ENCODE data around the gene CEP120.
"Not testable (repeated sequence)": the region's sequence is repeated elsewhere in the genome, so short reads cannot be mapped to it uniquely, and the experiment has no call there.

CEP120 gene

GRCh38 chr5:123364441-123365155, 58.6 kb downstream of the CEP120 start:
- Histone ChIP-seq H3K36me3 (ENCODE audit: control insufficient read depth, insufficient read depth, low read length) (no peaks in the 10 kb centered on the region), H3K9ac (ENCODE audit: low read length) (no peak overlapping the region), H3K4me3 (ENCODE audit: low read length) (no peak overlapping the region), H3K27me3 (ENCODE audit: control insufficient read depth, insufficient read depth, low read length) (no peaks in the 10 kb centered on the region), H3K4me1 (ENCODE audit: control insufficient read depth, insufficient read depth, low read length) (peaks cover 21% of the 10 kb centered on the region), H3K27ac (ENCODE audit: low read depth, low read length) (peak overlapping the region; percentile 32)

DNA sequence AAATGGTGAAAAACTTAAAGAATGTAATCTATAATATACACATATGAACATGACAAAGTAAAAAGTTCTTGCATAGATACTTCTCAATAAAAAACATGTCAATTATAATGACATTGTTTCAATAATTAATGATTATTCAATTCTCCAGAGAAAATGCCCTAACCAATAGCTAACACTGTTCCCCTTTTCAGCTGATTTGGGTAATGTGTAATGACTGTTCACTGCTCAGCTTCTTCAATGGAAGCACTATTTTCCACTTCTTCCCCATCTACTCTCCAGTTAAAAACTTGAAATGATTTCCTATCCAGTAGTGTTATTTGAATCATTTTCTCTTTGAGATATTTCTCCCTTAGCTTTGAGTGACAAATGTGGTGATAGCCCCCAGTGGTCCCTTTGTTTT, 62.3 kb downstream of the CEP120 start:
- Histone ChIP-seq H3K4me1 (ENCODE audit: control insufficient read depth, insufficient read depth, low read length) (peaks cover 21% of the 10 kb centered on the region), H3K36me3 (ENCODE audit: control insufficient read depth, insufficient read depth, low read length) (no peaks in the 10 kb centered on the region), H3K9ac (ENCODE audit: low read length) (no peak overlapping the region), H3K4me3 (ENCODE audit: low read length) (no peak overlapping the region), H3K27ac (ENCODE audit: low read depth, low read length) (no peak overlapping the region), H3K27me3 (ENCODE audit: control insufficient read depth, insufficient read depth, low read length) (no peaks in the 10 kb centered on the region)

DNA sequence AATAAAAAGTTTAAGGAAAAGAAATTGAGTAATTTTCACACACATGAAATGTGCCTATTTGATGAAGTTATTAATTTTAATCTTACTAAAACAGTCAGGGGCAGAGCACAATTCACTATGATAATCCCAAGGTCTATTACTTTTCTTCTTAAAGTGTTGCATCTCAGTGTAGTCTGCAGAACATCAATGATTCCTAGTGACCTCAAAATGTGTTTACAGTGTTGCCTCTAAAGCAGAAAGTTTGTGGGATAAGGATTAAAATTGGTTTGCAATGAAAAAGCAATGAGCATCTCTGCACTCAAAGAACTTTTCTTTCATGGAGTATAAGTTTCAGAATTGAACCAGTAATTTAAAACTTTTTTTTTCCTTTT, 63.0 kb downstream of the CEP120 start:
- Histone ChIP-seq H3K9ac (ENCODE audit: low read length) (no peak overlapping the region), H3K4me1 (ENCODE audit: control insufficient read depth, insufficient read depth, low read length) (peaks cover 16% of the 10 kb centered on the region), H3K27me3 (ENCODE audit: control insufficient read depth, insufficient read depth, low read length) (no peaks in the 10 kb centered on the region), H3K4me3 (ENCODE audit: low read length) (no peak overlapping the region), H3K27ac (ENCODE audit: low read depth, low read length) (no peak overlapping the region), H3K36me3 (ENCODE audit: control insufficient read depth, insufficient read depth, low read length) (no peaks in the 10 kb centered on the region)

GRCh38 chr5:123359454-123360200, 63.6 kb downstream of the CEP120 start:
- H3K4me1 ChIP-seq (ENCODE audit: control insufficient read depth, insufficient read depth, low read length) = peaks cover 16% of the 10 kb centered on the region
- H3K4me3 ChIP-seq (ENCODE audit: low read length) = no peak overlapping the region
- no peaks in the 10 kb centered on the region for H3K27me3 ChIP-seq (ENCODE audit: control insufficient read depth, insufficient read depth, low read length)
- H3K9ac ChIP-seq (ENCODE audit: low read length) = no peak overlapping the region
- H3K36me3 ChIP-seq (ENCODE audit: control insufficient read depth, insufficient read depth, low read length) = no peaks in the 10 kb centered on the region
- H3K27ac ChIP-seq (ENCODE audit: low read depth, low read length) = no peak overlapping the region

GRCh38 chr5:123358751-123359150, 64.5 kb downstream of the CEP120 start:
- peaks cover 14% of the 10 kb centered on the region for H3K4me1 ChIP-seq (ENCODE audit: control insufficient read depth, insufficient read depth, low read length)
- H3K27me3 ChIP-seq (ENCODE audit: control insufficient read depth, insufficient read depth, low read length) = no peaks in the 10 kb centered on the region
- no peaks in the 10 kb centered on the region for H3K36me3 ChIP-seq (ENCODE audit: control insufficient read depth, insufficient read depth, low read length)
- no peak overlapping the region for H3K9ac ChIP-seq (ENCODE audit: low read length)
- H3K4me3 ChIP-seq (ENCODE audit: low read length) = no peak overlapping the region
- no peak overlapping the region for H3K27ac ChIP-seq (ENCODE audit: low read depth, low read length)

DNA sequence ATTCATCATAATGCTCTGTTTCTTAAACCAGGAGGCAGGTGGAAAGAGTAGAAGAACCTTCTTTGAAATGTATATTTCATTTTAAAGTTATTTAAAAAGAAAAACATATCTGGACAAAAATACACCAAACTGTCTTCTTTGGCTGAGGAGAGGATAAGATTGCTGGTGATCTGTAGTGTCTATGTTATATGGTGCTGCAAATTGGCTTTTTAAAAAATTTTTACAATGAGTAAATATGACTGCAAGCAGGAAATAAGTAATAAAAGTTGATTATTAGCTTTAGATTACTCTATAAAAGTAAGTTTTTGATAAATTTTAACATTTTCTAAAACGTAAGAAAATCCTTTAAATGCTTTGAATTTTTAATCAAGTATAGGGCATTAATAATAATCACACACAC, 64.9 kb downstream of the CEP120 start:
- Histone ChIP-seq H3K27ac (ENCODE audit: low read depth, low read length) (no peak overlapping the region), H3K4me3 (ENCODE audit: low read length) (no peak overlapping the region), H3K27me3 (ENCODE audit: control insufficient read depth, insufficient read depth, low read length) (no peaks in the 10 kb centered on the region), H3K4me1 (ENCODE audit: control insufficient read depth, insufficient read depth, low read length) (peaks cover 11% of the 10 kb centered on the region), H3K36me3 (ENCODE audit: control insufficient read depth, insufficient read depth, low read length) (no peaks in the 10 kb centered on the region), H3K9ac (ENCODE audit: low read length) (no peak overlapping the region)

DNA sequence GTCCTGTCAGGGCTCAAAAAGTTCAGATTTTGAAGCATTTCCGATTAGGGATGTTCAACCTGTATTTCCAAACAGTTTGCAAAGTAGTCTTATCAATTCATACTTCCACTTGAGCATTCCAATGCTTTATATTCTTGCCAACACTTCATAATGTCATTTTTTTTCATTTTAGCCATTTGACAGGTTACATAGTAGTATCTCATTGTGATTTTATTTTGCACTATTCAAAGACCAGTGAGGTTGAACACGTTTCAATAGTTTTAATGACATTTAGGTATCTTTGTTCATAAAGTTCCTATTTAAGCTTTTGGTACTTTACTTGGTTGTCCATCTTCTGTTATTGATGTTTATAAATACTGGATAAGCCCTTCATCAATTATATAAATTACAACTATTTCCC, 71.4 kb downstream of the CEP120 start:
- Histone ChIP-seq H3K4me3 (ENCODE audit: low read length) (no peak overlapping the region), H3K36me3 (ENCODE audit: control insufficient read depth, insufficient read depth, low read length) (no peaks in the 10 kb centered on the region), H3K27ac (ENCODE audit: low read depth, low read length) (no peak overlapping the region), H3K9ac (ENCODE audit: low read length) (no peak overlapping the region), H3K27me3 (ENCODE audit: control insufficient read depth, insufficient read depth, low read length) (no peaks in the 10 kb centered on the region), H3K4me1 (ENCODE audit: control insufficient read depth, insufficient read depth, low read length) (no peaks in the 10 kb centered on the region)

GRCh38 chr5:123351240-123351639, 72.0 kb downstream of the CEP120 start:
- Histone ChIP-seq H3K4me3 (ENCODE audit: low read length) (no peak overlapping the region), H3K36me3 (ENCODE audit: control insufficient read depth, insufficient read depth, low read length) (no peaks in the 10 kb centered on the region), H3K4me1 (ENCODE audit: control insufficient read depth, insufficient read depth, low read length) (no peaks in the 10 kb centered on the region), H3K9ac (ENCODE audit: low read length) (no peak overlapping the region), H3K27me3 (ENCODE audit: control insufficient read depth, insufficient read depth, low read length) (no peaks in the 10 kb centered on the region), H3K27ac (ENCODE audit: low read depth, low read length) (no peak overlapping the region)

DNA sequence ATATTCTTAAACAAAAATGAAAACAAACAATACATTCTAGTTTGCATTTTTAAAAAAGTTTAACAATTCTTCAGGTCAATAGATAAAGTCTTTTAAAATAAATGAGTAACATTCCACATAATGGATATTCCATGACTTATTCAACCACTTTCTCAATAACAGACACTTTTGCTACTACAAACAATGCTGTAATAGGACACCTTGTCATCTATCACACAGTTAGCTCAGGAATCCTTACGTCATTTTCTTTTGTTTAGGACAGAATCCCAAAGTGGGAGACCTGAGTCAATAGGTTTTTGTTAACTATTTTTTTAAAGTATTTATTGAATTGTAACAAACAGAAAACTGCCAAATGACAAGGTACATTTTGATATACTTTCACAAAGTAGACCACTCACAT, 72.5 kb downstream of the CEP120 start:
- Histone ChIP-seq H3K27ac (ENCODE audit: low read depth, low read length) (no peak overlapping the region), H3K4me3 (ENCODE audit: low read length) (no peak overlapping the region), H3K27me3 (ENCODE audit: control insufficient read depth, insufficient read depth, low read length) (no peaks in the 10 kb centered on the region), H3K36me3 (ENCODE audit: control insufficient read depth, insufficient read depth, low read length) (no peaks in the 10 kb centered on the region), H3K4me1 (ENCODE audit: control insufficient read depth, insufficient read depth, low read length) (no peaks in the 10 kb centered on the region), H3K9ac (ENCODE audit: low read length) (no peak overlapping the region)

GRCh38 chr5:123344816-123345426, 78.3 kb downstream of the CEP120 start:
- H3K36me3 ChIP-seq (ENCODE audit: control insufficient read depth, insufficient read depth, low read length) = no peaks in the 10 kb centered on the region
- no peak overlapping the region for H3K27ac ChIP-seq (ENCODE audit: low read depth, low read length)
- H3K4me1 ChIP-seq (ENCODE audit: control insufficient read depth, insufficient read depth, low read length) = no peaks in the 10 kb centered on the region
- H3K9ac ChIP-seq (ENCODE audit: low read length) = no peak overlapping the region
- no peak overlapping the region for H3K4me3 ChIP-seq (ENCODE audit: low read length)
- H3K27me3 ChIP-seq (ENCODE audit: control insufficient read depth, insufficient read depth, low read length) = no peaks in the 10 kb centered on the region

DNA sequence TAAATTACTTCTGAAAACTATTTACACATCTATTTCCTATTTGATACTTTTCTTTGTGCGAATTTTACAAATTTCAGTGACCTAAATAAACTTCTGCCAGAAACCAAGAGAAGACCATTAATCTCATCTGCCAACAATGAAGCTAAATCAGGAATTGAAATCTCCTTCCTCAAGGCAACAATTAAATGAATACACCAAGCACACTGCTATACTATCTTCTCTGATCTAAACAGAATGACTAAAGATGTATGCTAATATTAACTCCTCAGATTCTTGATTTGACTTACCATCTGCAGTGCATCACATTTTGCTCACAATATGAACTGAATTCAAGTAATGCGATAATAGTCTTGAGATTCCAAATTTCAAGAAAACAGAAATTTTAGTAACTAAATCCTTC, 82.3 kb downstream of the CEP120 start:
- H3K36me3 ChIP-seq (ENCODE audit: control insufficient read depth, insufficient read depth, low read length) = no peaks in the 10 kb centered on the region
- no peaks in the 10 kb centered on the region for H3K27me3 ChIP-seq (ENCODE audit: control insufficient read depth, insufficient read depth, low read length)
- no peaks in the 10 kb centered on the region for H3K4me1 ChIP-seq (ENCODE audit: control insufficient read depth, insufficient read depth, low read length)
- H3K27ac ChIP-seq (ENCODE audit: low read depth, low read length) = no peak overlapping the region
- H3K9ac ChIP-seq (ENCODE audit: low read length) = no peak overlapping the region
- H3K4me3 ChIP-seq (ENCODE audit: low read length) = no peak overlapping the region

DNA sequence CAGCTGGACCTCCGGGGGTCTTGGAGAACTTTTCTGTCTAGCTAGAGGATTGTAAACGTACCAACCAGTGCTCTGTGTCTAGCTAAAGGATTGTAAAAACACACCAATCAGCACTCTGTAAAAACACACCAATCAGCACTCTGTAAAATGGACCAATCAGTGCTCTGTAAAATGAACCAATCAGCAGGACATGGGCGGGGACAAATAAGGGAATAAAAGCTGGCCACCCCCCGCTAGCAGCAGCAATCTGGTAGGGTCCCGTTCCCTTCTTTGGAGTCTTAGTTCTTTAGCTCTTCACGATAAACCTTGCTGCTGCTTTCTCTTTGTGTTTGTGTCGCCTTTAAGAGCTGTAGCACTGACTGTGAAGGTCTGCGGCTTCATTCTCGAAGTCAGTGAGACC, 114.8 kb downstream of the CEP120 start:
- not testable (repeated sequence) for H3K4me3 ChIP-seq (ENCODE audit: low read length); H3K9ac ChIP-seq (ENCODE audit: low read length); H3K36me3 ChIP-seq (ENCODE audit: control insufficient read depth, insufficient read depth, low read length); H3K4me1 ChIP-seq (ENCODE audit: control insufficient read depth, insufficient read depth, low read length); H3K27ac ChIP-seq (ENCODE audit: low read depth, low read length); H3K27me3 ChIP-seq (ENCODE audit: control insufficient read depth, insufficient read depth, low read length)

- Histone ChIP-seq H3K27ac (ENCODE audit: low read depth, low read length) (no peak overlapping the region), H3K27me3 (ENCODE audit: control insufficient read depth, insufficient read depth, low read length) (no peaks in the 10 kb centered on the region), H3K4me3 (ENCODE audit: low read length) (no peak overlapping the region), H3K36me3 (ENCODE audit: control insufficient read depth, insufficient read depth, low read length) (no peaks in the 10 kb centered on the region), H3K9ac (ENCODE audit: low read length) (no peak overlapping the region), H3K4me1 (ENCODE audit: control insufficient read depth, insufficient read depth, low read length) (no peaks in the 10 kb centered on the region)
Observed at GRCh38 chr5:123305751-123306150, 117.5 kb downstream of the CEP120 start.

All from rectal smooth muscle tissue (tissue), 1 donor.